ENCODE data around the gene SCAMP5. TPM values are rescaled to one million over a fixed set of nuclear protein-coding genes. Genes with fewer than 3 reads are reported as not detected.
A peak's percentile ranks its signal among the peaks of the same experiment; 100 is the strongest.

The SCAMP5 gene
- total RNA-seq, 1 experiment from 2014 or later: 11.8 TPM

- H3K4me1 Mint-ChIP-seq (ENCODE audit: low read depth, unreplicated experiment): peaks cover 22% of the 10 kb centered on the region
- ChIA-PET CTCF (no interaction called here), POLR2A (no interaction called here)
- no peaks in the 10 kb centered on the region for H3K9me3 Mint-ChIP-seq (ENCODE audit: unreplicated experiment)
- H3K4me1 ChIP-seq: peaks cover 27% of the 10 kb centered on the region
- H3K27ac Mint-ChIP-seq (ENCODE audit: unreplicated experiment): no peak overlapping the region
- H3K4me3 ChIP-seq (ENCODE audit: low read depth, low read length): no peak overlapping the region
- intact Hi-C loops (cut with micrococcal nuclease; ENCODE audit: unreplicated experiment): no loop called here
- no TSS peak for BruUV-seq (replicated peaks)
- H3K36me3 Mint-ChIP-seq (ENCODE audit: insufficient read depth, unreplicated experiment): peaks cover 7% of the 10 kb centered on the region
- H3K36me3 ChIP-seq (ENCODE audit: control insufficient read depth, insufficient read depth, low read length): no peaks in the 10 kb centered on the region
- no peaks in the 10 kb centered on the region for H3K27me3 ChIP-seq (replicated peaks; ENCODE audit: control insufficient read depth, insufficient read depth, low read length)
- H3K9me3 ChIP-seq: no peaks in the 10 kb centered on the region
- no peak overlapping the region for H3K4me3 Mint-ChIP-seq (ENCODE audit: unreplicated experiment)
- DNase-seq: no peak
- H3K27me3 Mint-ChIP-seq (ENCODE audit: insufficient read depth, unreplicated experiment): no peaks in the 10 kb centered on the region
- no peak for TF ChIP-seq CTCF (IDR thresholded peaks at IDR 0.05; ENCODE audit: insufficient read depth in 1 of 2, low read depth in 1 of 2, low read length in 1 of 2, severe bottlenecking in 1 of 2, unreplicated experiment in 1 of 2)
Measured at GRCh38 chr15:75054172-75054897, 59.0 kb downstream of the SCAMP5 start.

DNA sequence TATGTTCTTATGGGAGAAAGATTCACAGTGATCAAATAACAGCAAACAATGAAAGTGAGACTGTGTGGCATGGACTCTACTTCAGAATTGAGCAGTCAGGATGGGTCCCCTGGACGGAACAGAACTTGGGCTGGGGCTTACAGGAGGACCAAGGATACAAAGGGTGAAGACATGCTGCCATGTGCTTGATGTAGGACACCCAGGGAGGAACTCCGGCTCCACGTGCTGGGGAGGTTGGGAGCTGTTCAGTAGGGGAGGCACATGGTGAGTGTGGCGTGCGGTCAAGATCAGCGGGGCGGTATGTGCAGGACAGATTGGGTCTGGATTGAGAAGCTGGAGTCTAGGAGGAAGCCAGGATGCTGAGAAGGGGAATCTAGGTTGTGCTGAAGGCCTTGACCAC is 60.7 kb downstream of the SCAMP5 start:
- TF ChIP-seq CTCF (IDR thresholded peaks at IDR 0.05; ENCODE audit: insufficient read depth in 1 of 2, low read depth in 1 of 2, low read length in 1 of 2, severe bottlenecking in 1 of 2, unreplicated experiment in 1 of 2): no peak
- H3K36me3 ChIP-seq (ENCODE audit: control insufficient read depth, insufficient read depth, low read length): no peaks in the 10 kb centered on the region
- no peaks in the 10 kb centered on the region for H3K9me3 ChIP-seq
- Mint-ChIP-seq H3K4me3 (ENCODE audit: unreplicated experiment) (no peak overlapping the region), H3K36me3 (ENCODE audit: insufficient read depth, unreplicated experiment) (peaks cover 7% of the 10 kb centered on the region), H3K4me1 (ENCODE audit: low read depth, unreplicated experiment) (peaks cover 22% of the 10 kb centered on the region), H3K27ac (ENCODE audit: unreplicated experiment) (peak overlapping the region; percentile 69), H3K9me3 (ENCODE audit: unreplicated experiment) (no peaks in the 10 kb centered on the region), H3K27me3 (ENCODE audit: insufficient read depth, unreplicated experiment) (no peaks in the 10 kb centered on the region)
- H3K27me3 ChIP-seq (replicated peaks; ENCODE audit: control insufficient read depth, insufficient read depth, low read length): no peaks in the 10 kb centered on the region
- H3K4me1 ChIP-seq: peaks cover 36% of the 10 kb centered on the region
- ChIA-PET POLR2A (no interaction called here), CTCF (no interaction called here)
- H3K4me3 ChIP-seq (ENCODE audit: low read depth, low read length): no peak overlapping the region
- intact Hi-C loops (cut with micrococcal nuclease; ENCODE audit: unreplicated experiment): no loop called here
- BruUV-seq (replicated peaks): no TSS peak
- no peak for DNase-seq

GRCh38 chr15:75058127-75058905 is 63.0 kb downstream of the SCAMP5 start:
- TSS peak; percentile 64 for BruUV-seq (replicated peaks)
- no peaks in the 10 kb centered on the region for H3K9me3 ChIP-seq
- Mint-ChIP-seq H3K27ac (ENCODE audit: unreplicated experiment) (peak overlapping the region; percentile 87), H3K36me3 (ENCODE audit: insufficient read depth, unreplicated experiment) (peaks cover 7% of the 10 kb centered on the region), H3K9me3 (ENCODE audit: unreplicated experiment) (no peaks in the 10 kb centered on the region), H3K4me3 (ENCODE audit: unreplicated experiment) (peak overlapping the region; percentile 5), H3K4me1 (ENCODE audit: low read depth, unreplicated experiment) (peaks cover 25% of the 10 kb centered on the region), H3K27me3 (ENCODE audit: insufficient read depth, unreplicated experiment) (no peaks in the 10 kb centered on the region)
- ChIA-PET CTCF (interaction anchor here (0.7 to 2.0 kb wide), 7 partner anchors 8 to 146 kb away, joined by 3 to 9 read pairs (median 6); partner anchors contain the start of gene C15orf39), POLR2A (interaction anchor here (0.6 to 1.9 kb wide), 5 partner anchors 8 to 628 kb away, joined by 4 to 11 read pairs (median 7); partner anchors contain the start of gene C15orf39)
- H3K4me1 ChIP-seq: peaks cover 49% of the 10 kb centered on the region
- DNase-seq: peak; percentile 83 to 89
- TF ChIP-seq CTCF (IDR thresholded peaks at IDR 0.05; ENCODE audit: insufficient read depth in 1 of 2, low read depth in 1 of 2, low read length in 1 of 2, severe bottlenecking in 1 of 2, unreplicated experiment in 1 of 2): no peak
- intact Hi-C loops (cut with micrococcal nuclease; ENCODE audit: unreplicated experiment): loop anchor here (2.0 kb wide), 1 partner anchor 22 kb away; no protein-coding TSS in a partner anchor
- H3K27me3 ChIP-seq (replicated peaks; ENCODE audit: control insufficient read depth, insufficient read depth, low read length): no peaks in the 10 kb centered on the region
- no peaks in the 10 kb centered on the region for H3K36me3 ChIP-seq (ENCODE audit: control insufficient read depth, insufficient read depth, low read length)
- H3K4me3 ChIP-seq (ENCODE audit: low read depth, low read length): no peak overlapping the region
